CD4-positive, CD25-positive, alpha-beta regulatory T cell (primary cell): Measurements from ENCODE around the gene WEE1. TPM values are rescaled to one million over a fixed set of nuclear protein-coding genes. Genes with fewer than 3 reads are reported as not detected.

Experiments used
- ATAC-seq, 2 donors: fragments of 150-1000 bp; cut with Tn5 transposase; one replicate each; pipeline ENCODE4 v1.10.0; 2021; ENCODE audit warnings: low read depth in 2 of 2, moderate number of reproducible peaks in 2 of 2, moderate library complexity in 1 of 2
- DNase-seq, 3 donors: peaks; one replicate each; pipeline versions ENCODE4 v3.0.0 to v3.0.0-alpha.2; 2012 to 2022; ENCODE audit warnings: mixed read lengths in 1 of 3
- H3K27ac ChIP-seq: one replicate; pipeline ENCODE4 v1.7.0; 2013; ENCODE audit warnings: mild to moderate bottlenecking, low read length; ENCODE audit not compliant: insufficient read depth, poor library complexity, severe bottlenecking
- H3K27me3 ChIP-seq: one replicate; pipeline ENCODE4 v1.7.0; 2013; ENCODE audit warnings: low read length; ENCODE audit not compliant: control insufficient read depth, insufficient read depth
- H3K36me3 ChIP-seq: one replicate; pipeline ENCODE4 v1.7.0; 2013; ENCODE audit warnings: mild to moderate bottlenecking, low read length, moderate library complexity; ENCODE audit not compliant: control insufficient read depth, insufficient read depth
- H3K4me1 ChIP-seq: 2 replicates; pipeline ENCODE4 v1.7.0; 2013; ENCODE audit warnings: mild to moderate bottlenecking, low read length; ENCODE audit not compliant: insufficient read depth, control insufficient read depth, poor library complexity, severe bottlenecking
- H3K4me3 ChIP-seq: one replicate; pipeline ENCODE4 v1.7.0; 2013; ENCODE audit warnings: low read depth, mild to moderate bottlenecking, low read length, moderate library complexity
- H3K9me3 ChIP-seq, 2 experiments: 1 replicate in 1 of 2; 2 replicates in 1 of 2; pipeline ENCODE4 v1.7.0; 2013; ENCODE audit warnings: low read length in 2 of 2, mild to moderate bottlenecking in 1 of 2, moderate library complexity in 1 of 2; ENCODE audit not compliant: control insufficient read depth in 2 of 2
- H3K27ac Mint-ChIP-seq, 3 donors: one replicate each; pipeline ENCODE4 v1.8.0; 2020 to 2022; ENCODE audit warnings: mild to moderate bottlenecking in 3 of 3, mixed read lengths in 3 of 3, moderate library complexity in 2 of 3
- H3K27me3 Mint-ChIP-seq: one replicate; pipeline ENCODE4 v1.8.0; 2022; ENCODE audit warnings: mild to moderate bottlenecking, mixed read lengths
- H3K36me3 Mint-ChIP-seq: one replicate; pipeline ENCODE4 v1.8.0; 2020; ENCODE audit warnings: mixed read lengths
- H3K4me1 Mint-ChIP-seq, 4 donors: one replicate each; pipeline ENCODE4 v1.8.0; 2020 to 2022; ENCODE audit warnings: mixed read lengths in 4 of 4, mild to moderate bottlenecking in 1 of 4
- H3K4me3 Mint-ChIP-seq, 4 donors: one replicate each; pipeline ENCODE4 v1.8.0; 2020 to 2022; ENCODE audit warnings: mild to moderate bottlenecking in 4 of 4, mixed read lengths in 4 of 4, moderate library complexity in 3 of 4
- H3K9me3 Mint-ChIP-seq, 7 donors: one replicate each; pipeline ENCODE4 v1.8.0; 2020 to 2022; ENCODE audit warnings: mixed read lengths in 7 of 7, mild to moderate bottlenecking in 3 of 7, moderate library complexity in 2 of 7
- polyA plus RNA-seq, 4 donors: library from polyadenylated mRNA; unstranded; fragments of 300-500 nt; fragmentation: Illumina TruSeq; gene quantifications; one replicate each; pipeline ENCODE4 v1.2.3, GENCODE V29; 2021
- total RNA-seq: library from RNA; stranded (reverse); gene quantifications from one replicate; pipeline ENCODE4 v1.2.3, GENCODE V29; 2022

WEE1 gene
- total and polyA plus RNA-seq, 5 donors from 2014 or later = 11.5 to 41.1 (median 21.9) TPM

DNA sequence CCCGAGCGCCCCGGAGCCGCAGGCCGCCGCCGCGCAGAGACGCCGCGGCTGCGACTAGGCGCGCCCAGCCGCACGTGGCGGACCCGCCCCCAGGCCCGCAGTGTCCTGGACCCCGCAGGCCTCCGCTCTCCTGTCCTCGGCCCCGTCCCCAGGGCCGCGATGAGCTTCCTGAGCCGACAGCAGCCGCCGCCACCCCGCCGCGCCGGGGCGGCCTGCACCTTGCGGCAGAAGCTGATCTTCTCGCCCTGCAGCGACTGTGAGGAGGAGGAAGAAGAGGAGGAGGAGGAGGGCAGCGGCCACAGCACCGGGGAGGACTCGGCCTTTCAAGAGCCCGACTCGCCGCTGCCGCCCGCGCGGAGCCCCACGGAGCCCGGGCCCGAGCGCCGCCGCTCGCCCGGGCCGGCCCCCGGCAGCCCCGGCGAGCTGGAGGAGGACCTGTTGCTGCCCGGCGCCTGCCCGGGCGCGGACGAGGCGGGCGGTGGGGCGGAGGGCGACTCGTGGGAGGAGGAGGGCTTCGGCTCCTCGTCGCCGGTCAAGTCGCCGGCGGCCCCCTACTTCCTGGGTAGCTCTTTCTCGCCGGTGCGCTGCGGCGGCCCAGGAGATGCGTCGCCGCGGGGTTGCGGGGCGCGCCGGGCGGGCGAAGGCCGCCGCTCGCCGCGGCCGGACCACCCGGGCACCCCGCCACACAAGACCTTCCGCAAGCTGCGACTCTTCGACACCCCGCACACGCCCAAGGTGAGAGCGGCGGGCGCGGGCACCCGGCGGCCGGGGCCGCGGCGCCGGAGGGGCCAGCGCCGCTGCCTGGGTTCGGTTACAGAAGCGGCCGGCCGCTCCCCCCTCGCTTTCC is 528 bp downstream of the WEE1 start:
- Histone ChIP-seq H3K27me3 (no peaks in the 10 kb centered on the region), H3K36me3 (no peaks in the 10 kb centered on the region), H3K27ac (peak overlapping the region; percentile 84), H3K9me3 (no peaks in the 10 kb centered on the region), H3K4me1 (peaks cover 34% of the 10 kb centered on the region), H3K4me3 (peak overlapping the region; percentile 93)
- Mint-ChIP-seq H3K4me3 (peak overlapping the region; percentile 82 to 96 (median 90)), H3K27ac (peak overlapping the region in 2 of 3 donors; percentile 87 to 93), H3K9me3 (peaks cover 0 to 1% (median 0%) of the 10 kb centered on the region in 7 donors), H3K4me1 (peaks cover 15 to 49% (median 35%) of the 10 kb centered on the region in 4 donors), H3K27me3 (no peaks in the 10 kb centered on the region), H3K36me3 (peaks cover 5% of the 10 kb centered on the region)
- peak; percentile 7 to 25 (median 8) for DNase-seq
- peak; percentile 28 to 32 for ATAC-seq

DNA sequence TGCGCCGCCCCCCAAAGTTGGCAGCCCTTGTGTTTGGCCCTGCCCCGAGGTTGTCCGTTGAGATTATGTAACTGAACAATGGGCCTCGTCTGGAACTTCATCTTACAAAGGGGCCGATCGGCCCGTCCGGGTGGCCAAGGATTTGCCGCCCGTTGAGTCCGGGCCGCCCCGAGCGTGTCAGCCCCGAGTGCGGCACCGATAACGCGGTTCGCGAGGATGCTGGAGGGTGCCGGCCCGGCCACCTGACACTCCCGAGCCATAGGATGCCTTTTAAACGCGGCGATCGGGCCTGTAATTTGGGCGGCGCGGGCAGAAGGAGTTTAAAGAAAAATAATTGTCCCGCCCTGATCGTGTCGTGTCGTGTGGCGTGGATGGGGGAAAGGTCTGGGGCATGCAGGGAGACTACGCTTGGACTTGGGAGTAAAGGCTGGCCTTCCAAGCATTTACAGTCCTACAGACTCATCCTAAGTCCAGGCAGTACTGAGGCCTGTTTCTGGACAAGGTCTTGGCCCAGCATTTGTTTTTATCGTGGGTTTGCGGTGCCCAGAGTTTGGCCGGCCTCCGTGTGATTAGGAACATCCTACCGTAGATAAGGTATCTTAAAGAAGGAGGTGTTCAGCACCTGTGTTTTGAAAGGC is 1.3 kb downstream of the WEE1 start:
- peak overlapping the region; percentile 82 to 90 (median 84) for H3K4me3 Mint-ChIP-seq
- H3K4me3 ChIP-seq = peak overlapping the region; percentile 93
- H3K9me3 ChIP-seq = no peaks in the 10 kb centered on the region
- DNase-seq (peak; percentile 6 to 48 (median 36)), ATAC-seq (no peak)
- H3K27me3 ChIP-seq = no peaks in the 10 kb centered on the region
- peaks cover 19 to 51% (median 35%) of the 10 kb centered on the region in 4 donors for H3K4me1 Mint-ChIP-seq
- peaks cover 0 to 1% (median 0%) of the 10 kb centered on the region in 7 donors for H3K9me3 Mint-ChIP-seq
- no peaks in the 10 kb centered on the region for H3K27me3 Mint-ChIP-seq
- peaks cover 5% of the 10 kb centered on the region for H3K36me3 Mint-ChIP-seq
- H3K27ac ChIP-seq = peak overlapping the region; percentile 80
- H3K4me1 ChIP-seq = peaks cover 38% of the 10 kb centered on the region
- no peaks in the 10 kb centered on the region for H3K36me3 ChIP-seq
- H3K27ac Mint-ChIP-seq = peak overlapping the region; percentile 76 to 93 (median 87)

DNA sequence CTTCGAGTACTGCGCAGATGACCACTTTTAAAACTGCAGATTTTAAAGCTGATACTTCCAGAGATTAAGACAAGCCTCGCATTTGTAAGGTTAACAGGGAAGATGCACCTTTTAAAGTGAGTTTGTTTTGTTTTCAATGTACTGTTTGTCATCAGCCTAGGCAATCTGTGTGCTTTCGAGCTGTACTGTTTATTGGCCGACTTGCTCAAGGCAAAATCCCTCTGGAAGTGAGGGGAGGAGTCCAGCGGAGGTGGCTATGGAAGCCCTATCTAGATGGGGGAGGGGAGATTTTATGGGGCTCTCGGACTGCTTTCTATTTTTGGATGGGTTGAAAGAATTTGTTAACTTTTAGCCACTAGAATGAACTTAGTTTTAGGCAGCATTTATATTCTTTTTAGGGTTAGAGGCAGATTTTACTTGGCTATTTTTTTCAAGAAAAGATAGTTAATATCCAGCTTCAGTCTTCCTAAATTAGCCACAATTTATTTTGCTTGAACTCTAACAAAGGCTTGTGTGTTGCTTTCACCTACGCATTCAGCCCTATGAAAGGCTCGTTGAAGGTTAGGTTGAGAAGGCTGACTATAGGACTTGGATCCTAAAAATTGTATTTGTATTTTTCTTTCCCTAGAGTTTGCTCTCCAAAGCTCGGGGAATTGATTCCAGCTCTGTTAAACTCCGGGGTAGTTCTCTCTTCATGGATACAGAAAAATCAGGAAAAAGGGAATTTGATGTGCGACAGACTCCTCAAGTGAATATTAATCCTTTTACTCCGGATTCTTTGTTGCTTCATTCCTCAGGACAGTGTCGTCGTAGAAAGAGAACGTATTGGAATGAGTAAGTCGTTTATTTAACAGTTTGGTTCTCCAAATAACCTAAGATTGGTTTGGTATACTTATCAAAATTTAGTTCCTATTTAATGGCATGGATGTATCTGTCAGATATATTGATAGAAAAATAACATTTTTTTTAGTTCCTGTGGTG is 2.1 kb downstream of the WEE1 start:
- peaks cover 0 to 1% (median 0%) of the 10 kb centered on the region in 7 donors for H3K9me3 Mint-ChIP-seq
- peaks cover 19 to 48% (median 36%) of the 10 kb centered on the region in 4 donors for H3K4me1 Mint-ChIP-seq
- Histone ChIP-seq H3K4me3 (peak overlapping the region; percentile 93), H3K36me3 (peaks cover 4% of the 10 kb centered on the region), H3K4me1 (peaks cover 39% of the 10 kb centered on the region), H3K27ac (peak overlapping the region; percentile 80), H3K27me3 (no peaks in the 10 kb centered on the region), H3K9me3 (no peaks in the 10 kb centered on the region)
- peaks cover 5% of the 10 kb centered on the region for H3K36me3 Mint-ChIP-seq
- no peaks in the 10 kb centered on the region for H3K27me3 Mint-ChIP-seq
- DNase-seq (peak in 2 of 3 donors; percentile 11 to 37), ATAC-seq (no peak)
- peak overlapping the region; percentile 82 to 90 (median 84) for H3K4me3 Mint-ChIP-seq
- peak overlapping the region; percentile 76 to 93 (median 87) for H3K27ac Mint-ChIP-seq

DNA sequence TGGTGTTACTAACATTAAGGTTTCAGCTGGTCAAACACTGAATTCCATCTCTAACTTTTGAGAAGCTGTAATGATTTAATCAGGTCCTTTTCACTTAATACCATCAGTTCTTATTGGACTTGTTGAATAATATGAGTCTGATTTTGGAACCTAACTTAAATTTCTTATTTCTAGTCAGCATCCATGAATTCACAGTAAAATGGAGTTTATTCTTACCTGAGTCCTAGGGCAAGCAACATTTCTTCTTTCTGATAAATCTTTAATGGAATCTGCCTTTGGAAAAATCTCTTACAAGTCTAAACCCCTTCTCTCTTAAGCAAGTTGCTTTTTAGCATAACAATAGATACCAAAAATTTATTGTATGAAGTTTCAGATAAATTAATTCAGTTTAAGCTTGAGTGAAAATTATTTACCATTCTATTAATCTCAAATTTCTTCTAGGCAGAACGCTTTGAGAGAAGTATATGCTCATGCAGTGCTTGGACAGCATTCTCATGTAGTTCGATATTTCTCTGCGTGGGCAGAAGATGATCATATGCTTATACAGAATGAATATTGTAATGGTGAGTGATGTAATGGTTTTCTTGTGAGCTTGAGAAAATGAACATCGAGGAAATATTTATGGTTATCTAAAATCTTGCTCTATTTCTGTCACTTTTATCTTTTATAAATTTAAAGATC is 3.4 kb downstream of the WEE1 start:
- Mint-ChIP-seq H3K4me1 (peaks cover 18 to 58% (median 37%) of the 10 kb centered on the region in 4 donors), H3K9me3 (no peaks in the 10 kb centered on the region), H3K27ac (peak overlapping the region; percentile 76 to 98 (median 83)), H3K4me3 (peak overlapping the region; percentile 82 to 90 (median 84)), H3K36me3 (peaks cover 15% of the 10 kb centered on the region), H3K27me3 (no peaks in the 10 kb centered on the region)
- Histone ChIP-seq H3K27ac (peak overlapping the region; percentile 80), H3K36me3 (peaks cover 5% of the 10 kb centered on the region), H3K4me1 (peaks cover 39% of the 10 kb centered on the region), H3K4me3 (peak overlapping the region; percentile 93), H3K9me3 (no peaks in the 10 kb centered on the region), H3K27me3 (no peaks in the 10 kb centered on the region)
- ATAC-seq = no peak
- DNase-seq = peak in 1 of 3 donors; percentile 22

DNA sequence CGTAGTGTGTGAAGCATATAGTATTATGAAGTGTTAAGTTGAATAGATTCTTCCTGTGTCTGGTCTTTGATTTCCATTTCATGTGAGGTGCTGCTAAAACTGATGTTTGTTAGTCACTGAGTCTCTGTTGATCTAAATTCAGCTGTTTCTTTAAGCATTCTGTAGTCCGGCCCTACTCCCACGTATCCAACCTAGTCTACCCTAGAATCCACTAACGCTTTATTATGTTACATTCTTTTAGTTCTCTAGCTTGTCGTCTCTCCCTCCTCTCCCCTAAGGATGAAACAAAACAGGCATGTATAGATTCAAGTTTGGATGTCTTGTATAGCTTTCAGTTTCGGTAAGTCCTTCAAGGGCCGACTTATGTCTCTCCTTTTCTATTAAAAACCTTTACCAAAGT is 4.1 kb downstream of the WEE1 start:
- Histone ChIP-seq H3K36me3 (peaks cover 7% of the 10 kb centered on the region), H3K27me3 (no peaks in the 10 kb centered on the region), H3K4me1 (peaks cover 36% of the 10 kb centered on the region), H3K27ac (peak overlapping the region; percentile 80), H3K9me3 (no peaks in the 10 kb centered on the region), H3K4me3 (peak overlapping the region; percentile 93)
- ATAC-seq (no peak), DNase-seq (peak in 2 of 3 donors; percentile 43 to 59)
- peak overlapping the region; percentile 76 to 98 (median 94) for H3K27ac Mint-ChIP-seq
- H3K4me3 Mint-ChIP-seq = peak overlapping the region; percentile 82 to 90 (median 84)
- H3K4me1 Mint-ChIP-seq = peaks cover 20 to 53% (median 36%) of the 10 kb centered on the region in 4 donors
- peaks cover 19% of the 10 kb centered on the region for H3K36me3 Mint-ChIP-seq
- H3K9me3 Mint-ChIP-seq = no peaks in the 10 kb centered on the region
- no peaks in the 10 kb centered on the region for H3K27me3 Mint-ChIP-seq

DNA sequence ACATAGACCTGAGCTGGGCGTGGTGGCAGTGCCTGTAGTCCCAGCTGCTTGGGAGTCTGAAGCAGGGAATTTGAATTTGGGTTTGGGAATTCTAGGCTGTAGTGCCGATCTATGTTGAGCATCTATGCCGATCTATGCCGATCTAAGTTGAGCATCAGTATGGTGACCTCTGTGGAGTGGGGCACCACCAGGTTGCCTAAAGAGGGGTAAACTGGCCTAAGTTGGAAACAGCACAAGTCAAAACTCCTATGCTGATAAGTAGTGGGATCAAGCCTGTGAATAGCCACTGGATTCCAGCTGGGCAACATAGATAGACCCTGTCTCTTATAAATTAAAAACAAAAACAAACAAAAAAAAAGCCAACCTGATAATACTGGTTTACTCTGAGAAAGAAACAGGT is 7.4 kb downstream of the WEE1 start:
- ATAC-seq (no peak), DNase-seq (no peak)
- Histone ChIP-seq H3K4me3 (no peak overlapping the region), H3K36me3 (peaks cover 27% of the 10 kb centered on the region), H3K9me3 (no peaks in the 10 kb centered on the region), H3K27me3 (no peaks in the 10 kb centered on the region), H3K27ac (no peak overlapping the region), H3K4me1 (peaks cover 14% of the 10 kb centered on the region)
- Mint-ChIP-seq H3K27me3 (no peaks in the 10 kb centered on the region), H3K4me1 (peaks cover 16 to 46% (median 30%) of the 10 kb centered on the region in 4 donors), H3K36me3 (peaks cover 15% of the 10 kb centered on the region), H3K9me3 (no peaks in the 10 kb centered on the region), H3K4me3 (no peak overlapping the region), H3K27ac (peak overlapping the region in 1 of 3 donors; percentile 7)
